Measurements from ENCODE around the gene SLC1A3. TPM values are rescaled to one million over a fixed set of nuclear protein-coding genes. Genes with fewer than 3 reads are reported as not detected.
A peak's percentile ranks its signal among the peaks of the same experiment; 100 is the strongest.

Gene SLC1A3
- total and polyA plus RNA-seq, 2 of the 4 experiments (the other 2 are of a cell fraction) = 0.27 to 1.3 TPM

DNA sequence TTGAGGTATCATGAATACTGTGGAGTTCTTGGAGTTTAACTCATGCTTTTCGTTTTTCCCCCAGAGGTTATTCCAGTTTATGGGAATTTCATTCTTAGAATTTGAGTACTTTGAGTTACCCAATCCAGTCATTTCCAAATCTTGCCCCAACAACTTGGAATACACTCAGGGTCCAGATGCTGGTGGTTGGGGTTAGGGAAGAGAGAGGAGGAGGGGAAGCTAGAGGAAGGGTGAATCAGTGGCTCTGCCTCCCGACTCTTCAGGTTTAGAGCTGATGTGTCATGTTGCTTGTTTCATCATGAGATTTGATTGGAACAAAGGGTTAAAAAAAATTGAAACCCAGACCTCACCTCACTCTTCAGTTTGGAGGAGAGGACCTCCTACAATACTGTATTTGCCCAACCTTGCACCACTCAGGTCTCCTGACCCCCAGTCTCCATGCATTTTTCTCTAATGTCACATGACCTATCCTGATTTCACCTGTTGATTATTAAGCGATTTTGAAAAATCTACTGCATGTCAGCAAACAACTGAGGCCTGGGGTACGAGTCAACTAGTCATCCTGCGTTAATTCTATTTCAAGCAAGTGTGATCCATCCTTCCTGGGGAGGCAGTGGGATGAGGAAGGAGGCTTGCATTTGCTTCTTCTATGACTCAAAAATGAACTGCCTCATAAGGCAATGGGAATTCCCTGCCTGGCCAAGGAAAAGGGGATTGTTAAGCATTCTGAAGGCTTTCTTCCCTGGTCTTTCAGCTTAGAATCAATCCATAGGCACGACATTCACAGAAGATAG is 6.2 kb upstream of the SLC1A3 start:
- H3K18ac ChIP-seq (ENCODE audit: low read depth, low read length) = no peak overlapping the region
- no peak overlapping the region for H2AK9ac ChIP-seq (replicated peaks; ENCODE audit: low read depth, low read length, poor library complexity)
- TF ChIP-seq ELK1 (IDR thresholded peaks at IDR 0.05; ENCODE audit: borderline replicate concordance, low read depth, low read length) (no peak), CEBPB (IDR thresholded peaks at IDR 0.05; ENCODE audit: low read depth, low read length) (no peak), RFX5 (IDR thresholded peaks at IDR 0.05; ENCODE audit: low read depth, low read length) (no peak), RAD21 (IDR thresholded peaks at IDR 0.05; ENCODE audit: low read length) (no peak), MAZ (IDR thresholded peaks at IDR 0.05; ENCODE audit: borderline replicate concordance, low read depth, low read length) (no peak), POLR2A (IDR thresholded peaks at IDR 0.05; ENCODE audit: low read depth, low read length) (no peak), MXI1 (IDR thresholded peaks at IDR 0.05; ENCODE audit: borderline replicate concordance, low read depth, low read length) (no peak), CTCF (conservative IDR thresholded peaks at IDR 0.05; ENCODE audit: low read depth, low read length) (no peak), RCOR1 (IDR thresholded peaks at IDR 0.05; ENCODE audit: insufficient replicate concordance, low read length) (no peak)
- TF ChIP-seq, protein P1, sequence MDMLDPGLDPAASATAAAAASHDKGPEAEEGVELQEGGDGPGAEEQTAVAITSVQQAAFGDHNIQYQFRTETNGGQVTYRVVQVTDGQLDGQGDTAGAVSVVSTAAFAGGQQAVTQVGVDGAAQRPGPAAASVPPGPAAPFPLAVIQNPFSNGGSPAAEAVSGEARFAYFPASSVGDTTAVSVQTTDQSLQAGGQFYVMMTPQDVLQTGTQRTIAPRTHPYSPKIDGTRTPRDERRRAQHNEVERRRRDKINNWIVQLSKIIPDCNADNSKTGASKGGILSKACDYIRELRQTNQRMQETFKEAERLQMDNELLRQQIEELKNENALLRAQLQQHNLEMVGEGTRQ (IDR thresholded peaks at IDR 0.05; ENCODE audit: low read depth, low read length) = no peak
- H3K27ac ChIP-seq (ENCODE audit: insufficient read depth, low read length) = no peak overlapping the region
- no peak overlapping the region for H2BK20ac ChIP-seq (ENCODE audit: low read depth, low read length)
- H4K91ac ChIP-seq (ENCODE audit: insufficient read depth, low read depth, low read length) = no peak overlapping the region
- no peak overlapping the region for H3K23ac ChIP-seq (ENCODE audit: low read depth, low read length)
- no peaks in the 10 kb centered on the region for H3K4me1 ChIP-seq (ENCODE audit: control insufficient read depth, insufficient read depth, low read length)
- no peak overlapping the region for H3K56ac ChIP-seq (ENCODE audit: extremely low read depth, insufficient read depth, low read length)
- H3K4me3 ChIP-seq (ENCODE audit: insufficient read depth, low read depth, low read length) = no peak overlapping the region
- no peaks in the 10 kb centered on the region for H4K20me1 ChIP-seq (ENCODE audit: insufficient read depth, low read length)
- ChIA-PET POLR2A (ENCODE audit: unreplicated experiment) (no interaction called here), CTCF (interaction anchor here (0.6 kb wide), 1 partner anchor 34 kb away, joined by 5 read pairs; no protein-coding TSS in a partner anchor)
- no peak overlapping the region for H3K4me2 ChIP-seq (ENCODE audit: low read depth, low read length)
- ATAC-seq (ENCODE audit: low read depth) = no peak
- no peaks in the 10 kb centered on the region; the same call in 1 of the 2 replicates for H3K9me1 ChIP-seq (ENCODE audit: insufficient read depth, low read length)
- H2BK5ac ChIP-seq (ENCODE audit: low read depth, low read length, poor library complexity, severe bottlenecking) = no peak overlapping the region
- no peak overlapping the region for H2AK5ac ChIP-seq (ENCODE audit: low read depth, low read length)
- no peak overlapping the region for H3K14ac ChIP-seq (replicated peaks; ENCODE audit: low read depth, low read length)
- H3K36me3 ChIP-seq (ENCODE audit: control insufficient read depth, insufficient read depth, low read length) = no peaks in the 10 kb centered on the region
- H2AFZ ChIP-seq (replicated peaks; ENCODE audit: low read length, poor library complexity) = no peak overlapping the region
- intact Hi-C loops (cut with micrococcal nuclease) (loop anchor here (5.0 kb wide), 1 partner anchor 212 kb away; no protein-coding TSS in a partner anchor), dilution Hi-C loops (cut with HindIII; ENCODE audit: low sequenced_read_pairs, unreplicated experiment) (no loop called here), in situ Hi-C loops (cut with MboI; ENCODE audit: low sequenced_read_pairs) (no loop called here)
- H2BK120ac ChIP-seq (ENCODE audit: low read depth, low read length) = no peak overlapping the region
- no peak overlapping the region for H4K5ac ChIP-seq (ENCODE audit: low read depth, low read length)
- H3K79me1 ChIP-seq (ENCODE audit: low read depth in 1 of 2, low read length in 2 of 2) = no peaks in the 10 kb centered on the region
- no peaks in the 10 kb centered on the region for H3K9me3 ChIP-seq (ENCODE audit: control insufficient read depth, insufficient read depth, low read length)
- no peak overlapping the region for H3K9ac ChIP-seq (ENCODE audit: low read depth, low read length)
- H3K4ac ChIP-seq (ENCODE audit: low read depth, low read length) = no peak overlapping the region
- BruUV-seq (replicated peaks) = no TSS peak
- DNase-seq = peak; percentile 46
- no peak overlapping the region for H4K8ac ChIP-seq (ENCODE audit: low read depth in 2 of 2, low read length in 2 of 2)
- H3K27me3 ChIP-seq (ENCODE audit: control insufficient read depth, insufficient read depth, low read length) = no peaks in the 10 kb centered on the region; the same call in 1 of the 2 replicates
- H2BK15ac ChIP-seq (ENCODE audit: low read depth, low read length) = no peak overlapping the region
- WGBS, 2 experiments (ENCODE audit: extremely low coverage in 2 of 2, insufficient read length in 1 of 2) = no CpG with 5 or more reads among the region's 6 CpGs
